ENCODE data around the gene GSX1. TPM values are rescaled to one million over a fixed set of nuclear protein-coding genes. Genes with fewer than 3 reads are reported as not detected.
"Not testable (repeated sequence)": the region's sequence is repeated elsewhere in the genome, so short reads cannot be mapped to it uniquely, and the experiment has no call there.

The GSX1 gene
- total and polyA plus RNA-seq, 2 of the 4 experiments (the other 2 are of a cell fraction) = not detected

DNA sequence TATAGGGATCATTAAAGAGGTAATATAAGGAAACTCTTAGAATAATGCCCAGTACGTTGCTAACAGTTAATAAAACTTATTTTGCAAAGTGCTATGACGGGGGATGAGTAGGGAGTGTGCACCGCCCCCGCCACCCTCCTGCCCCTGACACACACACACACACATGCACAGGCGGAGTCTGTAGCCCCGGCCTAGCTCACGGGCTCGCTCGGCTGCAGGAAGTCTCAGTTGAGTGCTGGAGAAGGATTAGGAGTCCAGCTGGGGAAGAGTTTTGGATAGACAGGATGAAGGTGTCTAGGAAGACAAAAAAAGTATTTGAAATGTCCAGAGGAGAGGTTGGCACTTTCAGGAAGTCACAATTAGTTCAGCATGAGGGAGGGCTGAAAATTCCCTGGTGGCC, 21.5 kb downstream of the GSX1 start:
- Histone ChIP-seq H3K79me1 (ENCODE audit: low read depth in 1 of 2, low read length in 2 of 2) (no peaks in the 10 kb centered on the region), H4K8ac (ENCODE audit: low read depth in 2 of 2, low read length in 2 of 2) (no peak overlapping the region), H2BK5ac (ENCODE audit: low read depth, low read length, poor library complexity, severe bottlenecking) (no peak overlapping the region), H3K56ac (ENCODE audit: extremely low read depth, insufficient read depth, low read length) (no peak overlapping the region), H3K4me1 (ENCODE audit: control insufficient read depth, insufficient read depth, low read length) (no peaks in the 10 kb centered on the region), H3K9me1 (ENCODE audit: insufficient read depth, low read length) (no peaks in the 10 kb centered on the region), H3K23ac (ENCODE audit: low read depth, low read length) (no peak overlapping the region), H3K4ac (ENCODE audit: low read depth, low read length) (no peak overlapping the region), H3K9ac (ENCODE audit: low read depth, low read length) (no peak overlapping the region), H2BK20ac (ENCODE audit: low read depth, low read length) (no peak overlapping the region), H3K4me2 (ENCODE audit: low read depth, low read length) (no peak overlapping the region), H4K5ac (ENCODE audit: low read depth, low read length) (no peak overlapping the region), H3K4me3 (ENCODE audit: insufficient read depth, low read depth, low read length) (no peak overlapping the region), H2AK9ac (replicated peaks; ENCODE audit: low read depth, low read length, poor library complexity) (no peak overlapping the region), H3K18ac (ENCODE audit: low read depth, low read length) (no peak overlapping the region), H3K27ac (ENCODE audit: insufficient read depth, low read length) (no peak overlapping the region), H2BK15ac (ENCODE audit: low read depth, low read length) (no peak overlapping the region), H3K27me3 (ENCODE audit: control insufficient read depth, insufficient read depth, low read length) (peaks cover 14% of the 10 kb centered on the region), H4K20me1 (ENCODE audit: insufficient read depth, low read length) (no peaks in the 10 kb centered on the region), H2AK5ac (ENCODE audit: low read depth, low read length) (no peak overlapping the region), H2BK120ac (ENCODE audit: low read depth, low read length) (no peak overlapping the region), H3K14ac (replicated peaks; ENCODE audit: low read depth, low read length) (no peak overlapping the region), H3K9me3 (ENCODE audit: control insufficient read depth, insufficient read depth, low read length) (no peaks in the 10 kb centered on the region), H3K36me3 (ENCODE audit: control insufficient read depth, insufficient read depth, low read length) (no peaks in the 10 kb centered on the region), H4K91ac (ENCODE audit: insufficient read depth, low read depth, low read length) (no peak overlapping the region), H2AFZ (replicated peaks; ENCODE audit: low read length, poor library complexity) (no peak overlapping the region)
- no CpG with 5 or more reads among the region's 9 CpGs for WGBS, 2 experiments (ENCODE audit: extremely low coverage in 2 of 2, insufficient read length in 1 of 2)
- dilution Hi-C loops (cut with HindIII; ENCODE audit: low sequenced_read_pairs, unreplicated experiment) = no loop called here
- DNase-seq = no peak
- in situ Hi-C loops (cut with MboI; ENCODE audit: low sequenced_read_pairs) = no loop called here
- ATAC-seq (ENCODE audit: low read depth) = no peak
- intact Hi-C loops (cut with micrococcal nuclease) = no loop called here
- ChIA-PET CTCF (no interaction called here), POLR2A (ENCODE audit: unreplicated experiment) (no interaction called here)
- no TSS peak for BruUV-seq (replicated peaks)
- TF ChIP-seq, protein P1, sequence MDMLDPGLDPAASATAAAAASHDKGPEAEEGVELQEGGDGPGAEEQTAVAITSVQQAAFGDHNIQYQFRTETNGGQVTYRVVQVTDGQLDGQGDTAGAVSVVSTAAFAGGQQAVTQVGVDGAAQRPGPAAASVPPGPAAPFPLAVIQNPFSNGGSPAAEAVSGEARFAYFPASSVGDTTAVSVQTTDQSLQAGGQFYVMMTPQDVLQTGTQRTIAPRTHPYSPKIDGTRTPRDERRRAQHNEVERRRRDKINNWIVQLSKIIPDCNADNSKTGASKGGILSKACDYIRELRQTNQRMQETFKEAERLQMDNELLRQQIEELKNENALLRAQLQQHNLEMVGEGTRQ (IDR thresholded peaks at IDR 0.05; ENCODE audit: low read depth, low read length) = no peak
- TF ChIP-seq, protein P2, sequence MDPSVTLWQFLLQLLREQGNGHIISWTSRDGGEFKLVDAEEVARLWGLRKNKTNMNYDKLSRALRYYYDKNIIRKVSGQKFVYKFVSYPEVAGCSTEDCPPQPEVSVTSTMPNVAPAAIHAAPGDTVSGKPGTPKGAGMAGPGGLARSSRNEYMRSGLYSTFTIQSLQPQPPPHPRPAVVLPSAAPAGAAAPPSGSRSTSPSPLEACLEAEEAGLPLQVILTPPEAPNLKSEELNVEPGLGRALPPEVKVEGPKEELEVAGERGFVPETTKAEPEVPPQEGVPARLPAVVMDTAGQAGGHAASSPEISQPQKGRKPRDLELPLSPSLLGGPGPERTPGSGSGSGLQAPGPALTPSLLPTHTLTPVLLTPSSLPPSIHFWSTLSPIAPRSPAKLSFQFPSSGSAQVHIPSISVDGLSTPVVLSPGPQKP (IDR thresholded peaks at IDR 0.05; ENCODE audit: borderline replicate concordance, low read depth, low read length) = no peak

DNA sequence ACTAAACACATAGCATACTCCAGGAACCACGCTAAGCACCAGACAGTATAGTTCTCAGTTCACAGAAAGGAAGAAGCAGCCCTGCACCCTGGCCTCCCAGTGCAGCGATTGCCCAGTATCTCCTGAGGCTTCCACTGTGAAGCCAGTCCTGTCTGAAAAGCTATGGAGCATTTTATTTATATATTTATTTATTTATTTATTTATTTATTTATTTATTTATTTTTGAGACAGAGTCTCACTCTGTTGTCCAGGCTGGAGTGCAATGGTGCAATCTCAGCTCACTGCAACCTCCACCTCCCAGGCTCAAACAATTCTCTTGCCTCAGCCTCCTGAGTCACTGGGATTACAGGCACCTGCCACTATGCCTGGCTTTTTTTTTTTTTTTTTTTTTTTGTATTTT, 25.5 kb downstream of the GSX1 start:
- H2BK15ac ChIP-seq (ENCODE audit: low read depth, low read length); H3K4me3 ChIP-seq (ENCODE audit: insufficient read depth, low read depth, low read length); H3K27ac ChIP-seq (ENCODE audit: insufficient read depth, low read length); H3K23ac ChIP-seq (ENCODE audit: low read depth, low read length); H3K4ac ChIP-seq (ENCODE audit: low read depth, low read length); H3K9ac ChIP-seq (ENCODE audit: low read depth, low read length); H2BK20ac ChIP-seq (ENCODE audit: low read depth, low read length); H3K9me1 ChIP-seq (ENCODE audit: insufficient read depth, low read length); H4K20me1 ChIP-seq (ENCODE audit: insufficient read depth, low read length); H3K4me2 ChIP-seq (ENCODE audit: low read depth, low read length); dilution Hi-C loops (cut with HindIII; ENCODE audit: low sequenced_read_pairs, unreplicated experiment); H3K14ac ChIP-seq (replicated peaks; ENCODE audit: low read depth, low read length); H4K91ac ChIP-seq (ENCODE audit: insufficient read depth, low read depth, low read length); H2AK5ac ChIP-seq (ENCODE audit: low read depth, low read length); ATAC-seq (ENCODE audit: low read depth); H3K79me1 ChIP-seq (ENCODE audit: low read depth in 1 of 2, low read length in 2 of 2); H2BK120ac ChIP-seq (ENCODE audit: low read depth, low read length); in situ Hi-C loops (cut with MboI; ENCODE audit: low sequenced_read_pairs); H4K8ac ChIP-seq (ENCODE audit: low read depth in 2 of 2, low read length in 2 of 2); H3K56ac ChIP-seq (ENCODE audit: extremely low read depth, insufficient read depth, low read length); DNase-seq; BruUV-seq (replicated peaks); POLR2A ChIA-PET (ENCODE audit: unreplicated experiment); H2AK9ac ChIP-seq (replicated peaks; ENCODE audit: low read depth, low read length, poor library complexity); H3K9me3 ChIP-seq (ENCODE audit: control insufficient read depth, insufficient read depth, low read length); H3K4me1 ChIP-seq (ENCODE audit: control insufficient read depth, insufficient read depth, low read length); H3K36me3 ChIP-seq (ENCODE audit: control insufficient read depth, insufficient read depth, low read length); H4K5ac ChIP-seq (ENCODE audit: low read depth, low read length); H2AFZ ChIP-seq (replicated peaks; ENCODE audit: low read length, poor library complexity); H3K18ac ChIP-seq (ENCODE audit: low read depth, low read length); intact Hi-C loops (cut with micrococcal nuclease); H2BK5ac ChIP-seq (ENCODE audit: low read depth, low read length, poor library complexity, severe bottlenecking): not testable (repeated sequence)
- CTCF ChIA-PET = interaction anchor here (1.0 to 3.3 kb wide), 2 partner anchors 9 to 285 kb away, joined by 3 to 10 read pairs; no protein-coding TSS in a partner anchor
- WGBS, 2 experiments (ENCODE audit: extremely low coverage in 2 of 2, insufficient read length in 1 of 2) = no CpG with 5 or more reads among the region's 2 CpGs
- peaks cover 37% of the 10 kb centered on the region for H3K27me3 ChIP-seq (ENCODE audit: control insufficient read depth, insufficient read depth, low read length)

All from IMR-90 (cell line).